GM12892 (cell line): Measurements from ENCODE around the gene DNAJB11.
"Not testable (repeated sequence)": the region's sequence is repeated elsewhere in the genome, so short reads cannot be mapped to it uniquely, and the experiment has no call there.

Experiments used
- DNase-seq: peaks from one replicate; pipeline ENCODE4 v3.0.0; 2011; ENCODE audit not compliant: insufficient read length
- FAIRE-seq: peaks from 2 replicates; lab custom pipeline; 2011; peaks lifted over from hg19 to GRCh38; lab: Jason Lieb, UNC
- POLR2A ChIP-seq: IDR thresholded peaks from 2 replicates; pipeline ENCODE4 v1.6.1; 2011; ENCODE audit warnings: low read depth, low read length, control low read depth
- POLR2AphosphoS5 ChIP-seq: IDR thresholded peaks from 2 replicates; pipeline ENCODE4 v1.6.1; 2011; ENCODE audit warnings: low read depth, low read length, control low read depth
- TAF1 ChIP-seq: IDR thresholded peaks from 2 replicates; pipeline ENCODE4 v1.6.1; 2011; ENCODE audit warnings: low read depth, mild to moderate bottlenecking, control low read depth, low read length, borderline replicate concordance

DNAJB11 gene

DNA sequence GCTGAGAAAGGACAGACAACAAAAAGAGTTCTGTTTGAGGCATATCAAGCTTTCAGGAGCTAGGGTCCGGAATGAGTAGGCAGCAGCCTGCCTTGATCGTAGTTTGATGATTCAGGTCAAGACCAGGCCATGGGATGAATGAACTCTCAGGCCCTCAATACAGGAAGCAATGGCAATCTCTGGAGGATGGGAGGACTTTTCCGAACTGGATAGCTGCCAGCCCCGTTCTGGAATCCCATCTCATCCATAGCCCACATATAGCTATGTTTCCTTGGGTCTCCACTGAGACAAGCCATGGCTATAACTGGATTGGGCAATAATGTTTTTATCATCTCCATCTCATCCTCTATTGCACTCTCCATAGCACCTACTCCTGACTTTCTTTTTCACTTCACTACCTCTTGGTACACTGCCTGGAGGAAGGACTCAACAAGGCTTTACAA is 55.1 kb downstream of the DNAJB11 start:
- no peak for TF ChIP-seq TAF1
- TF ChIP-seq POLR2A: no peak
- TF ChIP-seq POLR2AphosphoS5: no peak
- no peak for FAIRE-seq
- DNase-seq: no peak

- DNase-seq: no peak
- FAIRE-seq: no peak
- TF ChIP-seq POLR2AphosphoS5: no peak
- no peak for TF ChIP-seq POLR2A
- no peak for TF ChIP-seq TAF1
Observed at GRCh38 chr3:186626254-186626847, 55.8 kb downstream of the DNAJB11 start.

- TF ChIP-seq POLR2A (no peak), POLR2AphosphoS5 (no peak), TAF1 (no peak)
- FAIRE-seq (no peak), DNase-seq (no peak)
Observed at GRCh38 chr3:186627852-186628414, 57.4 kb downstream of the DNAJB11 start.

DNA sequence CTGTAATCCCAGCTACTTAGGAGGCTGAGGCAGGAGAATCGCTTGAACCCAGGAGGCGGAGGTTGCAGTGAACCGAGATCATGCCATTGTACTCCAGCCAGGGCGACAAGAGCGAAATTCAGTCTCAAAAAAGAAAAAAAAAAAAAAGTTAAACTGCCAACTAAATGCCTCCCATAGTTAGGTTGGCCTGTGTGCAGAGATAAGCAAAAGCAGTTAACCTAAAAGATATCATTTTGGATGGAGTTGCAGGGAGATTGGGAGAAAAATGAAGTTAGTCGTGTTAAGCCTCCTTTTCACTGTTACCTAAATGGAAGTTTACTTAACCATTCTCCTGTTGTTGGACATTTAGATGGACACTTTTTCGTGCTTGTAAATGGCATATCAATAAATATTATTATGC is 58.2 kb downstream of the DNAJB11 start:
- no peak for FAIRE-seq
- TF ChIP-seq TAF1 (no peak), POLR2A (no peak), POLR2AphosphoS5 (no peak)
- no peak for DNase-seq

- TF ChIP-seq POLR2A (no peak), TAF1 (no peak), POLR2AphosphoS5 (no peak)
- no peak for FAIRE-seq
- DNase-seq: no peak
Observed at GRCh38 chr3:186630950-186631641, 60.6 kb downstream of the DNAJB11 start.

DNA sequence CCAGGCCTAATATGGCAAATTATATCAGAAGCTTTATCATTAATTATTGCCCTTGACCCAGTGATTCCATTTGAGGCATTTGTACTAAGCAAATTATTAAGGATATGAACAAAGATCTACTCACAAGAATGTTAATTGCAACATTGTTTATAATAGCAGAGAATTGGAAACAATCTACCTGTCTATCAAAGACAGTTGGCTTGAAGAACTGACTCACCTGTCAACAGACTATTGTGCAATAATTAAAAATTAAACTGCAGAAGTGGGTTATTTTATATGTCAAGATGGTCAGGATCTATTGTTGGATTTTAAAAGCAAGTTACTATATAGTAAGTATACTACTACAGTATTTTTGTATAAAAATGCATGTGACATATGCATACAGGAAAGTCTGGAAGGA is 63.0 kb downstream of the DNAJB11 start:
- TF ChIP-seq POLR2AphosphoS5 (no peak), TAF1 (no peak), POLR2A (no peak)
- DNase-seq (no peak), FAIRE-seq (no peak)

DNA sequence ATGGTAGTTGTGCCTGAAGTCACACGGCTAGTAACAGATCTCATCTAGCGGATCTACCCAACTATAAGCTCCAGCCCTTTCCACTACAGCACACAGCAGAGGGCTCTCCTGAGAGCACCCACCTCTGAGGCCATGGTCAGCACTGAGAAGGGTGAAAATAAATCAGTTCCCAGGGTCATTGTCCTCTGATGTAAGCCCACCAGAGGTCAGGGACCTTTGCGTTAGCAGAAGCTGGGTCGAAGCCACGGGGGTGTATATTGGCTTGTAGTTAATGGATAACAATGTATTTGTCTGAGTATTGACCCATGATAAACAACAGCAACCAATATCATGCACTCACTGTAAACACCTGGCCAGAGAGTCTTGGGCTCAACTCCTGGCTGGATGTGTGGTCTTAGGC is 63.7 kb downstream of the DNAJB11 start:
- not testable (repeated sequence) for FAIRE-seq, DNase-seq
